AG09309 (cell line): Measurements from ENCODE around the gene TM4SF1.

ENCODE experiments used
- DNase-seq: peaks from one replicate; pipeline ENCODE4 v3.0.0-alpha.2; 2010; ENCODE audit warnings: low read depth
- H3K4me3 ChIP-seq: 2 replicates; pipeline ENCODE4 v1.5.1; 2011; ENCODE audit warnings: mild to moderate bottlenecking, low read depth, low read length, moderate library complexity; ENCODE audit not compliant: control insufficient read depth
- TF ChIP-seq, protein P1 (sequence below): IDR thresholded peaks from 2 replicates; pipeline ENCODE4 v1.5.1; 2011; ENCODE audit warnings: mild to moderate bottlenecking, low read depth, low read length, inconsistent platforms; ENCODE audit not compliant: insufficient read depth, control insufficient read depth; ENCODE audit errors: missing control alignments

TM4SF1 gene

GRCh38 chr3:149336925-149337324, 40.5 kb downstream of the TM4SF1 start:
- TF ChIP-seq, protein P1, sequence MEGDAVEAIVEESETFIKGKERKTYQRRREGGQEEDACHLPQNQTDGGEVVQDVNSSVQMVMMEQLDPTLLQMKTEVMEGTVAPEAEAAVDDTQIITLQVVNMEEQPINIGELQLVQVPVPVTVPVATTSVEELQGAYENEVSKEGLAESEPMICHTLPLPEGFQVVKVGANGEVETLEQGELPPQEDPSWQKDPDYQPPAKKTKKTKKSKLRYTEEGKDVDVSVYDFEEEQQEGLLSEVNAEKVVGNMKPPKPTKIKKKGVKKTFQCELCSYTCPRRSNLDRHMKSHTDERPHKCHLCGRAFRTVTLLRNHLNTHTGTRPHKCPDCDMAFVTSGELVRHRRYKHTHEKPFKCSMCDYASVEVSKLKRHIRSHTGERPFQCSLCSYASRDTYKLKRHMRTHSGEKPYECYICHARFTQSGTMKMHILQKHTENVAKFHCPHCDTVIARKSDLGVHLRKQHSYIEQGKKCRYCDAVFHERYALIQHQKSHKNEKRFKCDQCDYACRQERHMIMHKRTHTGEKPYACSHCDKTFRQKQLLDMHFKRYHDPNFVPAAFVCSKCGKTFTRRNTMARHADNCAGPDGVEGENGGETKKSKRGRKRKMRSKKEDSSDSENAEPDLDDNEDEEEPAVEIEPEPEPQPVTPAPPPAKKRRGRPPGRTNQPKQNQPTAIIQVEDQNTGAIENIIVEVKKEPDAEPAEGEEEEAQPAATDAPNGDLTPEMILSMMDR: no peak
- no peak for DNase-seq

DNA sequence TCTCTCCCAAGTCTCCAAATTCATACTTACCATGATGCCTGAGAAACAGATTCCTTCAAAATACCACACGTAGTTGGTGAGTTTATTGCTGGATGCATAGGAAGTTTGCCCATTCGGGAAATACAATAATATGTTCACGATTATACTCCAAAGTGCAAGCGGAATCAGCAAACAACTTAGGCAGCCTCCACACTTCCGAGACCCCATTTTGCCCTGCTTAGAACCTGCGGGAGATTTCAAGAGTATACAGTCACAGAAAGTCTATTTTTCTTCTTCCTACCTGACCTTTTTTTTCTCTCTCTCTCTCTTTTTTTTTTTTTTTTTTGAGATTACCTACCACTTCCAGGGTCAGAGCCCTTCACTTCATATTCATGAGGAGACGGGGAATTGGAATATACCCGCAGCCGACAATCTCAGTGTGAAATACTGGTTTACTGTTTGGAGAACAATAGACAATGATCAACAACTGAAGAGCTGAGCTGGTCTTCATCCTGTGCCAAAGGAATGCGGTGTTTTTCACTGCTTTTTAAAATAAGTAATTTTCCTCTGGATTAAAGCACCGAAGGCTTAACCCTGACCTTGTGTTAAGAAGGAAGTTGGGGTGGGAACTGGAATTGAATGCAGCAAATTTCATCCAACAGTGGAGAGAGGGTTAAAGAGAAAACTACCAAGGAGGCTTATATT, 44.1 kb downstream of the TM4SF1 start, which contains the start of gene TM4SF18:
Gene TM4SF18, minus strand, starts transcription at position 461 of the 684 bp plus-strand sequence. Its CDS starts 254 bp downstream, at position 207.
- TF ChIP-seq, protein P1: no peak
- no peak within 1 kb of the TSS for H3K4me3 ChIP-seq
- DNase-seq: no peak

More at GRCh38 chr3:149336925-149337324, 40.5 kb downstream of the TM4SF1 start:
- no peak overlapping the region for H3K4me3 ChIP-seq

DNA sequence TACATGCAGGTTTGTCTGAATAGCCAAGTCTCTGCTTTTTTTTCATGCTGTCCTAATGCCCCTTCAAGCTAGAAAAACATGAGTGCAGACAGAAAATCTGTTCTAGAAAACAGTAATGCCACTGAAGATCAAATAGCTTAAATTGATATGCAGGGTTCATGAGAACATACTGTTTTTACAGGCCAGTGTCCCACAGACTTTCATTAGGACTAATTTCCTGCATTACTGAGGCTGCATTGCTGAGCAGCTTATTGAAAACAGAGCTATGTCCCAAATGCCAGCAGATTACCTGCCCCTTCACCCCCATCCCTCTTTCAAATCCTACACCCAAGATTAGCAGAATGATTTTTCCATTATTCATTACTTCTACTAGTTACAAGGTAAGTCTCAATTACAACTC, 44.7 kb downstream of the TM4SF1 start:
- DNase-seq: no peak
- H3K4me3 ChIP-seq: no peak overlapping the region
- TF ChIP-seq, protein P1: no peak

- no peak overlapping the region for H3K4me3 ChIP-seq
- TF ChIP-seq, protein P1: no peak
- no peak for DNase-seq
Observed at GRCh38 chr3:149332227-149332765, 45.2 kb downstream of the TM4SF1 start.

GRCh38 chr3:149331396-149331795, 46.1 kb downstream of the TM4SF1 start:
- TF ChIP-seq, protein P1: no peak

DNA sequence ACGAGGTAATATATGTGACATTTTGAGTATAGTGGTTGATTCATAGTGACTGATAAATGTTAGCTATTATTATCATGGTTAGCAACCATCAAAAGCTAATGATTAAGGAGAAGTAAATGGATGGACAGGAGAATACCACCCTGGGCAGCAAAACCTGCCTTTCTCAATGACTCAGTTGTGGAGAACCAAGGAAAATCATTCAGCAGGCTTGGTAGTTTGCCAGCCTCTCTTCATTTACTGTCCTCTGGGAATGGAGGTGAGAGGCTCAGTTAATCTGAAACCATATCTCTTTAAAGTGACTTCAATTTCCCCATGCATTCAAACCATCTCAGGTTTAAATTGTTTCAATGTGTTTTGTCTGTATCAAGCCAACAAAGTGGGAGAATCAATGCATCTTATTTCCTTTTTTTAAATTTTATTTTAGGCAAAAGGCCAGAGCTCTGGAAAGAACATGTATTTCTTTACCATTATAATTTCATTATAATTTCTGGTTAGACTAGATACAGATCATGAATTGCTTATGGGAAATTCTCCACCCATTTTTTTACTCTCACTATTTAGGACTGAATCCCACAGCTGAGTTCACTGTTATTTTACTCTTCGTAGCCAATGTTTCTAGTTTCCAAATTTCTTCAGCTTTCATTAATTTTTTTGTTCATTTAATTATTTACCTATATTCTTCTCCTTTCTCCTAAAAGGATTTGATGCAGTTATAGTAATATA, 46.7 kb downstream of the TM4SF1 start:
- TF ChIP-seq, protein P1: no peak
- no peak overlapping the region for H3K4me3 ChIP-seq
- DNase-seq: no peak

More at GRCh38 chr3:149331396-149331795, 46.1 kb downstream of the TM4SF1 start:
- H3K4me3 ChIP-seq: no peak overlapping the region
- no peak for DNase-seq
